Mucosa of stomach (tissue), 1 donor: ENCODE results near the gene HIVEP2.
A peak's percentile ranks its signal among the peaks of the same experiment; 100 is the strongest.
"Not testable (repeated sequence)": the region's sequence is repeated elsewhere in the genome, so short reads cannot be mapped to it uniquely, and the experiment has no call there.

Experiments used
- H3K27me3 ChIP-seq: one replicate; pipeline ENCODE4 v1.7.0; 2013; ENCODE audit warnings: mild to moderate bottlenecking, low read length; ENCODE audit not compliant: control insufficient read depth, insufficient read depth
- H3K36me3 ChIP-seq: one replicate; pipeline ENCODE4 v1.7.0; 2013; ENCODE audit warnings: low read length; ENCODE audit not compliant: control insufficient read depth, insufficient read depth
- H3K4me1 ChIP-seq: one replicate; pipeline ENCODE4 v1.7.0; 2013; ENCODE audit warnings: mild to moderate bottlenecking, low read length; ENCODE audit not compliant: control insufficient read depth, insufficient read depth
- H3K4me3 ChIP-seq: one replicate; pipeline ENCODE4 v1.7.0; 2013; ENCODE audit warnings: low read length
- H3K9ac ChIP-seq: one replicate; pipeline ENCODE4 v1.7.0; 2013; ENCODE audit warnings: mild to moderate bottlenecking, low read length, moderate library complexity
- H3K9me3 ChIP-seq: one replicate; pipeline ENCODE4 v1.7.0; 2013; ENCODE audit warnings: mild to moderate bottlenecking, low read length, moderate library complexity; ENCODE audit not compliant: control insufficient read depth
- donor health status: Pancreatic carcinoma.

The HIVEP2 gene

GRCh38 chr6:142945049-142945445, at the start of gene HIVEP2:
HIVEP2 (minus strand) TSS chr6:142945176; CDS start chr6:142774738, 170,438 bp downstream.
- Histone ChIP-seq H3K36me3 (no peaks in the 10 kb centered on the region), H3K4me3 (peak within 1 kb of the TSS; percentile 86), H3K27me3 (no peaks in the 10 kb centered on the region), H3K9me3 (no peaks in the 10 kb centered on the region), H3K4me1 (peaks cover 12% of the 10 kb centered on the region), H3K9ac (peak within 1 kb of the TSS; percentile 94)

- Histone ChIP-seq H3K9me3 (no peaks in the 10 kb centered on the region), H3K4me1 (no peaks in the 10 kb centered on the region), H3K36me3 (no peaks in the 10 kb centered on the region), H3K27me3 (no peaks in the 10 kb centered on the region), H3K4me3 (no peak overlapping the region), H3K9ac (no peak overlapping the region)
Observed at GRCh38 chr6:142993977-142994376, 49.0 kb upstream of the HIVEP2 start.

- Histone ChIP-seq H3K4me1 (no peaks in the 10 kb centered on the region), H3K36me3 (no peaks in the 10 kb centered on the region), H3K9ac (no peak overlapping the region), H3K27me3 (no peaks in the 10 kb centered on the region), H3K9me3 (no peaks in the 10 kb centered on the region), H3K4me3 (no peak overlapping the region)
Observed at GRCh38 chr6:142987490-142987889, 42.5 kb upstream of the HIVEP2 start.

- no peaks in the 10 kb centered on the region for H3K36me3 ChIP-seq
- no peak overlapping the region for H3K9ac ChIP-seq
- H3K9me3 ChIP-seq = no peaks in the 10 kb centered on the region
- no peaks in the 10 kb centered on the region for H3K4me1 ChIP-seq
- no peaks in the 10 kb centered on the region for H3K27me3 ChIP-seq
- no peak overlapping the region for H3K4me3 ChIP-seq
Observed at GRCh38 chr6:142985281-142985680, 40.3 kb upstream of the HIVEP2 start.

- H3K9ac ChIP-seq = no peak overlapping the region
- no peak overlapping the region for H3K4me3 ChIP-seq
- H3K27me3 ChIP-seq = no peaks in the 10 kb centered on the region
- no peaks in the 10 kb centered on the region for H3K4me1 ChIP-seq
- no peaks in the 10 kb centered on the region for H3K9me3 ChIP-seq
- H3K36me3 ChIP-seq = no peaks in the 10 kb centered on the region
Observed at GRCh38 chr6:142984386-142984785, 39.4 kb upstream of the HIVEP2 start.

- H3K27me3 ChIP-seq = no peaks in the 10 kb centered on the region
- no peaks in the 10 kb centered on the region for H3K36me3 ChIP-seq
- H3K4me1 ChIP-seq = no peaks in the 10 kb centered on the region
- H3K9ac ChIP-seq = no peak overlapping the region
- no peak overlapping the region for H3K4me3 ChIP-seq
- no peaks in the 10 kb centered on the region for H3K9me3 ChIP-seq
Observed at GRCh38 chr6:142975365-142975764, 30.4 kb upstream of the HIVEP2 start.

GRCh38 chr6:142970941-142971340, 26.0 kb upstream of the HIVEP2 start:
- not testable (repeated sequence) for H3K27me3 ChIP-seq, H3K4me3 ChIP-seq, H3K36me3 ChIP-seq, H3K9ac ChIP-seq, H3K4me1 ChIP-seq, H3K9me3 ChIP-seq

GRCh38 chr6:142968601-142969000, 23.6 kb upstream of the HIVEP2 start:
- Histone ChIP-seq H3K9ac (no peak overlapping the region), H3K27me3 (no peaks in the 10 kb centered on the region), H3K4me3 (no peak overlapping the region)

GRCh38 chr6:142966294-142966693, 21.3 kb upstream of the HIVEP2 start:
- Histone ChIP-seq H3K9ac (no peak overlapping the region), H3K4me1 (no peaks in the 10 kb centered on the region), H3K27me3 (no peaks in the 10 kb centered on the region), H3K4me3 (no peak overlapping the region), H3K36me3 (no peaks in the 10 kb centered on the region), H3K9me3 (no peaks in the 10 kb centered on the region)

More at GRCh38 chr6:142968601-142969000, 23.6 kb upstream of the HIVEP2 start:
- H3K4me1 ChIP-seq = no peaks in the 10 kb centered on the region
- H3K36me3 ChIP-seq = no peaks in the 10 kb centered on the region
- H3K9me3 ChIP-seq = no peaks in the 10 kb centered on the region

- Histone ChIP-seq H3K36me3 (no peaks in the 10 kb centered on the region), H3K9me3 (no peaks in the 10 kb centered on the region), H3K9ac (no peak overlapping the region), H3K4me3 (no peak overlapping the region), H3K4me1 (no peaks in the 10 kb centered on the region), H3K27me3 (no peaks in the 10 kb centered on the region)
Observed at GRCh38 chr6:142965164-142965563, 20.2 kb upstream of the HIVEP2 start.

GRCh38 chr6:142960098-142960497, 15.1 kb upstream of the HIVEP2 start:
- no peak overlapping the region for H3K9ac ChIP-seq
- H3K4me1 ChIP-seq = no peaks in the 10 kb centered on the region
- no peaks in the 10 kb centered on the region for H3K36me3 ChIP-seq
- no peaks in the 10 kb centered on the region for H3K27me3 ChIP-seq
- H3K4me3 ChIP-seq = no peak overlapping the region
- no peaks in the 10 kb centered on the region for H3K9me3 ChIP-seq

- Histone ChIP-seq H3K27me3 (no peaks in the 10 kb centered on the region), H3K36me3 (no peaks in the 10 kb centered on the region), H3K9me3 (no peaks in the 10 kb centered on the region), H3K4me1 (no peaks in the 10 kb centered on the region), H3K4me3 (no peak overlapping the region), H3K9ac (no peak overlapping the region)
Observed at GRCh38 chr6:142958343-142958742, 13.4 kb upstream of the HIVEP2 start.

GRCh38 chr6:142956726-142957125, 11.8 kb upstream of the HIVEP2 start:
- Histone ChIP-seq H3K27me3 (no peaks in the 10 kb centered on the region), H3K9ac (no peak overlapping the region), H3K36me3 (no peaks in the 10 kb centered on the region), H3K4me3 (no peak overlapping the region), H3K9me3 (no peaks in the 10 kb centered on the region), H3K4me1 (no peaks in the 10 kb centered on the region)
